Esophagus muscularis mucosa (tissue), 3 donors: ENCODE results near the gene ELAC2.

Experiments used
- CTCF ChIP-seq, 3 experiments: fragments of 200-600 bp in 2 of 3; fragments of 450-650 bp in 1 of 3; sonication (generic) in 2 of 3; IDR thresholded peaks; one replicate each; pipeline ENCODE4 v1.5.1; 2017 to 2019; ENCODE audit warnings: antibody characterized with exemption in 3 of 3, mild to moderate bottlenecking in 2 of 3, moderate library complexity in 1 of 3
- POLR2A ChIP-seq: fragments of 450-650 bp; IDR thresholded peaks from one replicate; pipeline ENCODE4 v1.6.1; 2017; ENCODE audit warnings: antibody characterized with exemption, moderate library complexity, mild to moderate bottlenecking, low read depth

- peak; percentile 79 to 80 (median 80) for TF ChIP-seq CTCF (IDR thresholded peaks at IDR 0.05)
- no peak for TF ChIP-seq POLR2A
Measured at GRCh38 chr17:13002761-13003453, 14.9 kb downstream of the ELAC2 start.
